A549 treated with CpdA at 1 μM for 4 hours (cell line): ENCODE data around the gene OR13A1. TPM values are rescaled to one million over a fixed set of nuclear protein-coding genes. Genes with fewer than 3 reads are reported as not detected.

Experiments
- total RNA-seq: library from RNA; stranded (reverse); fragments of 200-300 nt; extraction: Qiagen RNA extraction; gene quantifications from 5 replicates; pipeline ENCODE4 v1.2.3, GENCODE V29; 2022; ENCODE audit warnings: low read depth

Gene OR13A1, protein sequence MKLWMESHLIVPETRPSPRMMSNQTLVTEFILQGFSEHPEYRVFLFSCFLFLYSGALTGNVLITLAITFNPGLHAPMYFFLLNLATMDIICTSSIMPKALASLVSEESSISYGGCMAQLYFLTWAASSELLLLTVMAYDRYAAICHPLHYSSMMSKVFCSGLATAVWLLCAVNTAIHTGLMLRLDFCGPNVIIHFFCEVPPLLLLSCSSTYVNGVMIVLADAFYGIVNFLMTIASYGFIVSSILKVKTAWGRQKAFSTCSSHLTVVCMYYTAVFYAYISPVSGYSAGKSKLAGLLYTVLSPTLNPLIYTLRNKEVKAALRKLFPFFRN
- not detected in 5 replicates for total RNA-seq

DNA sequence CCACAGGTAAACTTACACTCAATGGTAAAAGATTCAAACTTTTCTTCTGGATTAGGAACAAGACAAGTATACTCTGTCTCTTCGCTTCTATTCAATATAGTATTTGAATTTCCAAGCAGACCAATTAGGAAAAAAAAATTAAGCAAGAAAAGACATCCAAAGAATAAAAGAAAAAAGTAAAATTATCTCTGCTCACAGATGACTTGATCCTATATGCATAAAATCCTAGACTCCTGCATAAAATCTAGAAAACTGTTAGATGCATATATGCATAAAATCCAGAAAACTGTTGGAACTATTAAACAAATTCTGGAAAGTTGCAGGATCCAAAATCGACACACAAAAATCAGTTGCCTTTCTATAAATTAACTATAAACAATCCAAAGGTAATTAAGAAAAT, at the start of gene OR13A1:
Gene OR13A1 (minus strand): TSS at position 101 of the 400 bp plus-strand sequence. CDS start 11,186 bp downstream, outside the sequence.

Other genes starting within 250 kb of the OR13A1 start
- 0.22 to 0.90 TPM (median 0.61 TPM) in 5 replicates for gene ALOX5, start 58.6 kb upstream of the OR13A1 start, total RNA-seq